ENCODE measurements around the gene CEBPB. TPM values are rescaled to one million over a fixed set of nuclear protein-coding genes. Genes with fewer than 3 reads are reported as not detected.
"Not testable (repeated sequence)": the region's sequence is repeated elsewhere in the genome, so short reads cannot be mapped to it uniquely, and the experiment has no call there.

Gene CEBPB
- total RNA-seq, 1 donor from 2014 or later: 113 TPM

DNA sequence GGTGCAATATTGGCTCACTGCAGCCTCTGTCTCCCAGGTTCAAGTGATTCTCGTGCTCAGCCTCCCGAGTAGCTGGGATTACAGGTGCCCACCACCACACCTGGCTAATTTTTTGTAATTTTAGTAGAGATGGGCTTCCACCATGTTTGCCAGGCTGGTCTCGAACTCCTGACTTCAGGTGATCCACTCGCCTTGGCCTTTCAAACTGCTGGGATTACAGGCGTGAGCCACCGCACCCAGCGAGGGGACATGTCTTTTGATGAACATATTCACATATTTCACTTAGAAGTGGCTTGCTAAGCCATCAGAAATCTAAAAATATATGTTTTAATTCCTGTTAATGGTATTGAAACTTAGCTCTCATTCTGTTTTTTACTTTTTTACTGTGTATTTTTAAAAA lies 11.1 kb downstream of the CEBPB start:
- intact Hi-C loops (cut with DNase I); ATAC-seq; DNase-seq (ENCODE audit: low spot score): not testable (repeated sequence)

DNA sequence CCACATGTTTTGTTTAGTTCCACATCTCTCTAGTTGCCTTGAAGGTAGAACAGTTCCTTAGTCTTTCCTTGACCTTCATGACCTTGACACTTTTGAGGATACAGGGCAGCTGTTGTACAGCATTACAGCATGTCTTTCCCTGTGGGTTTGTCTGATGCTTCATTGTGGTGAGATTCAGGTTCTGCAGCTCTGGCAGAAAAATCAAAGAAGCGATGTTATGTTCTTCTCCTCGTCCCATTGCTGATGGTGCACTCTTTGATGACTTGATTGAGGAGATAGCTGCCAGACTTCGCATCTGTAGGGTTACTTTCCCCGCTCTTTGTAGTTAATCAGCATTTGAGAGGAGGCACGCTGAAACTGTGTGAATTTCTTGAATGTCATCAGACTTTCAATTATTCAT lies 12.0 kb downstream of the CEBPB start:
- ATAC-seq: no peak
- no peak for DNase-seq (ENCODE audit: low spot score)
- intact Hi-C loops (cut with DNase I): no loop called here

DNA sequence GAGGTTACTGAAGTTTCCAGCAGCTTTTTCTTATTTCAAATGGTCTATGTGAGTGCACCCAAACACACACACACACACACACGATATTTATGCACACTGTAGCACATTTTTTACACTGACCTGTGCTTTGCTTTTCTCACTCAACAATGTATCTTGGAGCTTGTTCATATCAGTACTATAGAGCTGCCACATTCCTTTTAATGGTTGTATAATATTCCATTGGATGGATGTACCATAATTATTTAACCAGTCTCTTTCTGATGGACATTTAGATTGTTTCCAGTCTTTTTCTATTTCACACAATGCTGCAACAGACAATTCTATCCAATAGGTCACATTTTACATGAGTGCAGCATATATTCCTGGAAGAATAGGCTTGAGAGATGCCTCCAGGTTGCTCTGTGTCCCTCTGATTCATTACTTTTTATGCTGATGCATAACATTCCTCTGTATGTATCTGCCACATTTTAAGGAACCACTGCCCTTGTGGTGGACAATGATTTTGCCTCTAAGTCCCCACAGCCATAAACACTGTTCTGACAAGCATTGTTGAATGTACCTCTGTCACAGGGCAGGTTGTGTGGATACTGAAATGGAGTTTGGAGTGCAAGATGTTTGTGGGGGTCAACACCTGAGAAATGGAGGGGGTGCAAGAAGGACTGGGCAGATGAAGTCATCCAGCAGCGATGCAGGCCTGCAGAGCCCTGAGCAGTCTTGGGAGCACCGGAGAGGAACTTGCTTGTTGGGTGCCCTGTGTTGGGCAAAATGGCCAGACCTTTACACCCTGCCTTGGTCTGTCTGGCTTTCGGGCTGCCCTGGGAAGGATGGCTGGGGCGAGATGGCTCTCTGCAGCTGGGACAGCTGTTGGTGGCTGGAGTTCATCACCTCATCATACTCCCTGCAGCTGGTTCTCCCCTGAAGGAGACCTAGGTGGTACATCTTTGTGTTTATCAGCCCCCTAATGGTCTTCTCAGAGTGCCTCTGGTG lies 13.6 kb downstream of the CEBPB start:
- DNase-seq (ENCODE audit: low spot score): no peak
- intact Hi-C loops (cut with DNase I): no loop called here
- no peak for ATAC-seq

DNA sequence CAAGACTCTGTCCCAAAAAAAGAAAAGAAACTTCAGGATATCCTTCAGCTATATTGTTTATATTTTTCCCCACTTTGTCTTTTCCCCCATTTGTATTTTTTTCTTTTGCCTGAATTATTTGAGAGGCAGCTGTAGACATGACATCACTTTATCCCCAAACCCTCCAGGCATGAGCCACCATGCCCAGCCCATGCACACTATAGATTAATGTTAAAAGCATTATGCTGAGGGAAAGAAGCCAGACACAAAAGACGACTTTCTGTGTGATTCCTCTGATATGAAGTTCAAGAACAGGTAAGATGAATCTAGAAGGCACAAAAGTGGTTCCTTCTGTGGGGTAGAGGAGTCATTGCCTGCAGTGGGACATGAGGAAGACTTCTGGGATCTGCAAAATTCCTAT lies 16.4 kb downstream of the CEBPB start:
- intact Hi-C loops (cut with DNase I): no loop called here

DNA sequence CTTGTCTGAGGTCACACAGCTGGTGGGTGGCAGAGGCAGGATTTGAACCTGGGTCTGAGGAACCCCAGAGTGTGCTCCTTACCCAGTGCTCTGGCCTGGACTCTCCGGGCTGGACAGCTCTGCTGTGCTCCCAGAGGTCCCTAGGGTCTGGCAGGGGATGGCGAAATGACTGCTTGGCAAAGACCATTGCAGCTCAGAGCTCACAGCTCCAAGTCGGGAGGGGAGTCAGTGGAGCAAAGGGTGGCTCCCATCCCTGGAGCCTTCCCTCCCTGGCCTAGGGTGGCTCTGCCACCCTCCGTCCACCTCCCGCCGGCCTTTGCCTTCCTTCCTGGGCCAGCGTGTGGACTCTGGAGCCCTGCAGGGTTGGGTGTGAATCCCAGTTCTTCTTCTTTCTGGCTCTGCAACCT lies 17.5 kb downstream of the CEBPB start:
- intact Hi-C loops (cut with DNase I): no loop called here
- DNase-seq (ENCODE audit: low spot score): no peak

More for the DNA sequence above, 16.4 kb downstream of the CEBPB start:
- ATAC-seq (no peak), DNase-seq (ENCODE audit: low spot score) (no peak)

DNA sequence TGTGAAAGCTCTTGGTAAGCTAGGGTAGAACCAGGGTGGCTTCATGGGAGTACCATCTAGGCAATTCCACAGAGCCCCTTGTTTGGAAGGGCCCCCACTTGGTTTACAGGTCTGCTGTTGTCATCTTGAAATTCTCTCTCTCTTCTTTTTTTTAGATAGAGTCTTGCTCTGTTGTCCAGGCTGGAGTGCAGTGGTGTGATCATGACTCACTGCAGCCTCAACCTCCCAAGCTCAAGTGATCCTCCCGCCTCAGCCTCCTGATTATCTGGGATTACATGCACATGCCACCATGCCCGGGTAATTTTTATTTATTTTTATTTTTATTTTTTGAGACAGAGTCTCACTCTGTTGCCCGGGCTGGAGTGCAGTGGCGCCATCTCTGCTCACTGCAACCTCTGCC lies 18.2 kb downstream of the CEBPB start:
- ATAC-seq; intact Hi-C loops (cut with DNase I); DNase-seq (ENCODE audit: low spot score): not testable (repeated sequence)

More for the DNA sequence above, 17.5 kb downstream of the CEBPB start:
- ATAC-seq: peak; percentile 61

DNA sequence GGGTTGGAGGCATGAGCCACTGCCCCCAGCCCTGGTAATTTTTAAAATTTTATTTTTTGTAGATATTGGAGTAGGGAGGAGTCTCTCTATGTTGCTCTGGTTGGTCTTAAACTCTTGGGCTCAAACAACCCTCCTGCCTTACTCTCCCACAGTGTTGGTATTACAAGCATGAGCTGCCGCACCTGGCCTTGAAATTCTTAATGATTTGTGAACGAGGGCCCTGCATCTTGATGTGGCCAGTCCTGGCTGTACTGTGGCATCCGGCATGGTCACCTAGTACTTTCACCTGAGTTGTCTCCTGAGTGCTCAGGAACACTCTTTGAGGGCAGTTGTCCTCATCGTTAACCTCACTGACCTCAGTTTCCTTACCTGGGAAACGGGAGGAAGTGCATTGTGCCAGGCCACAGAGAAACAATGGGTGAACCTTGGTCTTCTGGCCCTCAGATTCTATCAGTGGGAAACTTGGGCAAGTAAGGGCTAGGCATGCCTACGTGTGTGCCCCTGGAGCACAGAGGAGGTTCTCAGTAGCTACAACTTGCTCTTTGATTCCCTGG lies 19.5 kb downstream of the CEBPB start:
- ATAC-seq: no peak
- intact Hi-C loops (cut with DNase I): no loop called here
- no peak for DNase-seq (ENCODE audit: low spot score)

DNA sequence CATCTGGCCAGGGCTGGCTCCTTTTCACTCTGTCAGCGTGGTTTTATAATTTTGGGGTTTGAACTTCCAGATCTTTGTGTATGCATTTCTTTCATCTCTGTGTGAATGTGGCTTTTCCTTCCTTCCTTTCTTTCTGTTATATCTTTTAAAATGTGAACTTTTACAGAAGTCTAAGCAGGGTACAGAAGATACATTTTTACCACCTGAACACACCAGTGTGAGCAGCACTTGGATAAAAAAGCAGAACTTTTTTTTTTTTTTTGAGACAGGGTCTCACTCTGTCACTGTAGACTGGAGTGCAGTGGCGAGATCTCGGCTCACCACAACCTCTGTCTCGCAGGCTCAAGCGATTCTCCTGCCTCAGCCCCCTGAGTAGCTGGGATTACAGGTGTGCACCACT lies 20.5 kb downstream of the CEBPB start:
- intact Hi-C loops (cut with DNase I): no loop called here
- DNase-seq (ENCODE audit: low spot score) (no peak), ATAC-seq (no peak)

DNA sequence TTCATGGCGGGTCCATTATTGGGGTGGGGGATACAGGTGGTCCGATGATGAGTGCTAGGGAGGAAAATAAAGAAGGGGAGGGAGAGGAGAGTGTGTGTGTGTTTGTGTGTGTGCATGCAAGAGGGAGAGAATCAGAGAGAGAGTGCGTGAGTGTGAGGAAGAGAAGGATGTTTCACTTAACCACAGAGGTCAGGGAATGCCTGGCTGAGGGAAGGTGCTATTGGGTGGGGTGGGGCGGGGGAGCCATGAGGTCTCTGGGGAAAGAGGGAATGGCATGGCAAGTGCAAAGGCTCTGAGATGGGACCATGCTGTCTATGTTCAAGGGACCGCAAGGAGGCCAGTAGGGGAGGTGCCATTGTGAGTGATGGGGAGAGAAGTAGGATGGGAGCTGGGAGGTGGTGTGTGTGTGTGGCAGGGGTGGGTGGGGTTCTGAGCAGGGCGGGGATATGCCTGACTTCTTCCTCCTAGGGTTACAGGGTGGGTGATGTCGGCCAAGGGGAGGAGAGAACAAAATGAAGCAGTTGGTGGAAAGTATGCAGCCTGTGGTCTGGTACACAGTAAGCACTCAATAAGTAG lies 23.0 kb downstream of the CEBPB start:
- ATAC-seq: peak; percentile 37
- no peak for DNase-seq (ENCODE audit: low spot score)
- intact Hi-C loops (cut with DNase I): no loop called here

DNA sequence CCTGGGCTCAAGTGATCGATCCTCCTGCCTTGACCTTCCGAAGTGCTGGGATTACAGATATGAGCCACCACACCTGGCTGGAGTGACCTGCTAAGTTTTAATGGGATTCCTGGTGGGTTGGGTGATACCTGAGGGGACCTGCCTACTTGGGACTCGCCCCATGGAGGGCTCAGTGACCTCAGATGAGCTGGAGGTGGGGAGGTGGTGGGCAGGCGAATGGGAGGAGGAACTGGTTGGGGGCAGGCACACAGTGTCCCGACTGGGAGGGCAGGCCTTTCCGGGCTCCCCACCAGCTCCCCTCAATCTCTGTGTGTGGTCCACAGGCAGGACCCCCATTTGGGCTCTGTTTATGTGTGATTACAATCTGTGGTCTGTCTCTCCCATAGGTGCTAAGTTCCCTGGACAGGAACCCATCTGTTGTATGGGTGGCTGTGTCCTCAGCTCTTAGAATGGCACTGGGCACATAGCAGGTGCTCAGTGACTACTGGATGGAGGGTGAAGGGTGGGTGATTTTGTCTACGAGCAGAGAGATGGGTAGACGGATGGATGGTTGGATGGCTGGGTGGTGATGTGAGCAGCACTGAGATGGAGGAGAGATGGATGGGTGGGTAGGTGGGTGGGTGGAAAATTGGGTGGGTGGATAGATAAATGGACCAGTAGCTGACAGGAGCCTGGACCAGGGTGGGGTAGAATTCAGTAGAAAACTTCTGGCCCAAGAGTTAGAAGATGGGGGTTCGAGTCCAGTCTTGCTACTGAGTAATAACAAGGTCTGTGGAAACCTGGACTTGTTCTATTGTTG lies 23.8 kb downstream of the CEBPB start:
- intact Hi-C loops (cut with DNase I): no loop called here
- no peak for ATAC-seq

DNA sequence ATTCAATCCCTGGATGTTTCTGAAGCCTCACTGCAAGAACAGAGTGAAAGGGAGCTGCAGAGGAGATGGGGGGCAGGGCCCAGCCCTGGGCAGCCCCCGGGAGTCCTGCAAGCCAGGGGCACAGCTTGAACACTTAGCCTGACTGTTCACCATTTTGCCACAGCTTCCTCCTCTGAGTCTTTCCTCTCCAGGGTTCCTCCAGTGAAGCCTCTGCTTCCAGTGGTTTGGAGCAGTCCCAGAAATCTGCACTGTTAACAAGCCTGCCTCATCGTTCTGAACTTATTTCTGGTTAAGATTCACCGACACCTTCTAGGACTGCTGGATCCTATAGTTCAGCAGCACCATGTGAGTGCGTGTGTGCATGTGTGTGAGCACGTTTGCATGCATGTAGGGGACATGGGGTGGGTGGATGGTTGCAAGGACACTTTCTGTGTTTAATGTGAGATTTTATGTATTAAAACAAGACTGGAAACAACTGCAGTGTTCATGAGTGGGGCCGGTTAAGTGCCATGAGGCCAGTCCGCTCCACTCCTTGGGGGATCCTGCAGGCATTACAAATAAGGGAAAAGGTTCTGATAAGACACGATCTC lies 24.6 kb downstream of the CEBPB start:
- DNase-seq (ENCODE audit: low spot score) (no peak), ATAC-seq (peak; percentile 7)
- intact Hi-C loops (cut with DNase I): no loop called here

More for the DNA sequence above, 23.8 kb downstream of the CEBPB start:
- DNase-seq (ENCODE audit: low spot score): no peak

DNA sequence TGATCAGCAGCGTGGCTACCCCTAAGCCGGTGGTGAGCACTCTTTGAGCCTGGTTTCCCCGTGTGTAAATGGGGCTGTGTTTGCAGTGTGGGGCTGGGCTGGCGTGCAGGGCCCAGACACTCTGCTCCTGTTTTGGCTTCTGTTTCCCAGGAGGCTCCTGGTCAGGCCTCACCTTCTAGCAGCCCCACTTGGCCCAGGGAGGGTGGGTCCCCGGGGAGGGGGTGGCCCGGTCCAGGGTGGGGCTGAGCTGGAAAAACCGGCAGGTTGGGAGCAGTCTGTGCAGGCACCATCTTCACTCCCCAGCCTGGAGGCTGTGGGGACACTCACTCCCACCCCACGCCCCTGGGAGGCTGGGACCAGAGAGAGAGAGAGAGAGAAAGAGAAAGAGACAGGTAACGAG lies 25.3 kb downstream of the CEBPB start:
- intact Hi-C loops (cut with DNase I): no loop called here
- ATAC-seq (no peak), DNase-seq (ENCODE audit: low spot score) (no peak)

DNA sequence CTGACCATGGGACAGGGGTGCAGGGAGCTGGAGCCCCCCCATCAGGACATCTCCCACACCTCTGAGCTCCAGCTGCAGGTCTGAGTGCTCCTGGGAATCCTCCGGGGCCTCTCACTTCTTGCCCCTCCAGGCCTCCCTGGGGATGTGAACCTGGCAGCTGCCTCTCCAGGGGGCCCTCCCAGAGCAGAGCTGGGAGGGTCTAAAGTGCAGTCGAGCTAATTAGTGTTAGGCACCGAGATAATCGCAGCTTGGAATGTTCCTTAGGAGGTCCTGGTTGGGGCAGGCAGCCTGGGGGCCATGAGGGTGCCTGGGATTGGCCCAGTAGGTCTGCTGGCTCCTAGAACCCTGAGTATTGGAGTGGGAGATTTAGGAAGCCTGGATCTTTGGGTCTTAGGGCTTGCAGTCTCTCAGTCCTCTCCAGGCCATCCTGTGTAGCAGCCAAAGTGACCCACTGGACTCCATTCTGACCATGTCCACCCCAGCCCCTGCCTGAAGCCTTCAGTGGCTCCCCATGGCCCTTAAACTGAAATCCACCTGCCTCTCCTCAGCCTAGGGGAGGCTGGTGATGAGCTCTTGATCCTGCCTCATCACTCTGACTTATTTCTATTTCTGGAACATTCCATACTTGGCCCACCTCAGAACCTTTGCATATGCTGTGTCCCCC lies 26.0 kb downstream of the CEBPB start:
- DNase-seq (ENCODE audit: low spot score) (no peak), ATAC-seq (no peak)
- intact Hi-C loops (cut with DNase I): no loop called here

DNA sequence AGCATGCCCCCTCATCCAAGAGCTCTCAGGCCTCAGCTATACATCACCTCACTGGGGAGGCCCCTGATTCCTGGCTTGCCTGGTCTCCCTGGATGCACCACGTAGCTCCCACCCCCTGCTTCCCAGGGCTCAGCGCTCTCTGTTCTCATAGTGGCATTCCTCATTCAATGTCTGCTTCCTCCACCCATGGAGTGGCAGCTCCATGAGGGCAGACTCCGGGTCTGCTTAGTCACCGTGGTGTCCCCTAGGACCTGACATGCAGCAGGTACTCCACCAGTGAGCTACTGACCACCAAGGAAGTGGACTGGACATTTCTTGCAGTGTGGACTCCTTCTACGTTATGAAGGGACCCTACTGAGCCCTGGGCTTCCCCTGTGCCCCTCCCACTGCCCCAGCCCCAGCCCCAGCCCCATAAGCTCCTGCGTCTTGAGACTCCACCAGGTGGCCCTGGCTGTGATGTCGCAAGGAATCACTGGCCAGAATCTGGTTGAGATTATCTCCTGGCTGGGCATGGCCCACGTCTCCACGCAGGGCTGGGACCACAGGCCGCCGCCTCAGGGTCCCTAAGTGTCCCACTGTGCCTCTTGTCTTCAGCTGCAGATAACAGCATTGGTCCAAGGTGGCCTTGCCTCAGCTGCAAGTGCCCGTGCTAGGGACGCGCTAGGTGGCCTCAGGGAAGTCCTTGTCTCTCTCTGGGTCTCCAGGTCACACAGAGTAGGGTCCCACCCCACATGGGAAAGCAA lies 26.7 kb downstream of the CEBPB start:
- ATAC-seq: no peak
- intact Hi-C loops (cut with DNase I): no loop called here
- no peak for DNase-seq (ENCODE audit: low spot score)

DNA sequence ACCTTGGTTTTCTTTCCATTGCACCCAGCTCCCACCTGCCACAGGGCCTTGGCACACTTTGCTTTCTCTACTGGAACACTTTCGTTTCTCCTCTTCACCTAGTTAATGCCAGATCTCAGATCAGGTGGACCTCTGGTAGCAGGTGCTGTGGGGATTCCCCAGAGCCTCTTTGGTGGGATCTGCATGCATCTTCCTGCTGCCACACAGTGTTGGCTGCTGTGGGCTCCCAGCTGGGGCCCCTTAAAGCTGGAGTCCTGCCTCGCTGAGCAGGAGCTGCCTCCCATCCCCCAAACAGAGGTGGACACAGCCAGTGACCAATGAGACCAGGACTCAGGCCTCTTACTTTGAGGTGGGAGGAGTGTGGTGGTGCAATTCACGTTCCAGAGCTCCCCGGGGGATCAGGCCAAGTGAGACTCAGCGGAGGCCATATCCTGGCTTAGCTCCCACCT lies 28.4 kb downstream of the CEBPB start:
- intact Hi-C loops (cut with DNase I): no loop called here
- DNase-seq (ENCODE audit: low spot score) (no peak), ATAC-seq (no peak)

DNA sequence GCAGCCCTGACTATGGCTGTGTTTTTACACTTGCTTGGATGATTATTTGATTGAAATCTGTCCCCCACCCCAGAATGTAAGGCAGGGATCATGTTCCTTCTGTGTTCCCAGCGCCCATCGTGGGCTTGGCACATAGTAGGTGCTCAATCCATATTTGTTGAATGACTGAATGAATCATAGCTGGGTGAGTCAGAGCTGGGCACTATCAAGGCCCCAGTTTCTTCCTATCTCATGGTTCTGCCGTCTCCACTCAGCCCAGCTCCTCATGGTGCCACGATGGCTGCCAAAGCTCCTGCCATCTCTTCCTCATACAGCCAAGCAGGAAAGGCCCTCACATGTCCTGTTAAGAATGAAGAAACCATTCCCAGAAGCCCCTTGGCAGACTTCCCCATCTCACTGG lies 29.0 kb downstream of the CEBPB start:
- DNase-seq (ENCODE audit: low spot score) (no peak), ATAC-seq (no peak)
- intact Hi-C loops (cut with DNase I): no loop called here

DNA sequence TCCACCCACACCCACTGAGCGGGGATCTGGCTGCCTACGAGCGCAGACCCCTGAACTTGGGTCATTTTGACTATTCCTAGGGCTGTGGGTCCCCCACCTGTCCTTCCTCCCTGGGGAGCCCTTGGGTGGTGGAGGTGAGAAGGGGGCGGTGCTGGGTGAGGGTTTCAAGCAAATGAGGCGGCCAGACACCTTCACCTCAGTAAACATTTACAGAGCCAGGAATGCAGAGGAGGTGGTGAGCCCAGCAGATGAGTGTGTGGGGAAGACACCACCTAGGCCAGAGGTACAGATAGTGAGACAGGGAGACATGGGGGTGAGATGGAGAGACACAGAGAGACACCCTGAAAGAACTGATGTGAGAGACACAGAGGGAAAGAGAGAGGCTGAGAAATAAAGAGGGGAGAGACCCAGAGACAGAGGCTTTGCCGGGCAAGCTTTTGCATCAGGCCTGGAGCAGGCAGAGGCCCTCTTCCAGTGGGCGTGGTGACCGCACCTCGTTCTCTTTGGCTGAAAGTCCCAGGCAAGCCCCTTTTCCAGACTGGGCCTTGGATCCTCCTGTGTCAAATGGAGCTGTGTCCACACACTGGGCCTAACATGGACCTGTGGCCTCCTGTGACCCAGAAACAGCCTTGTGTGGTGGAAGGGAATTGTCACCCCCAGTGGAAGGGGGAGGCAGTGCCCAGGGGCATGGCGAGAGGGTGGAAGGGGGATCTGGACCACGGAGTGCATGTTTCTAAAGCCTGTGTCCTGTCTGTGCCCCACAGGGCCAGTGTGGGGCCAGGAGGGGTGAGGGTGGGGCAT lies 29.7 kb downstream of the CEBPB start:
- intact Hi-C loops (cut with DNase I): no loop called here
- ATAC-seq (no peak), DNase-seq (ENCODE audit: low spot score) (no peak)
